MCF 10A (cell line): Measurements from ENCODE around the gene MVB12B. TPM values are rescaled to one million over a fixed set of nuclear protein-coding genes. Genes with fewer than 3 reads are reported as not detected.

Experiments
- BruUV-seq: library from RNA; stranded (reverse); fragments of 400-500 nt; replicated peaks from 2 replicates; lab custom pipeline; 2021; lab: Mats Ljungman, UMichigan
- CTCF ChIA-PET: fragments of 300-600 bp; sonication (Branson Sonifier 250); formaldehyde crosslinking; extraction: SDS; loops from one replicate; lab custom pipeline; 2021; ENCODE audit warnings: antibody characterized with exemption, inconsistent platforms; lab: Yijun Ruan, JAX
- POLR2A ChIA-PET: fragments of 300-600, 350-650 bp; sonication (Branson Sonifier 250); formaldehyde crosslinking; extraction: SDS; loops from one replicate; lab custom pipeline; 2020; ENCODE audit warnings: antibody characterized with exemption, inconsistent platforms; lab: Yijun Ruan, JAX
- DNase-seq: peaks from one replicate; pipeline ENCODE4 v3.0.0-alpha.2; 2018; ENCODE audit not compliant: unreplicated experiment
- H3K27ac Mint-ChIP-seq: one replicate; pipeline ENCODE4 v1.8.0; 2022; ENCODE audit warnings: mild to moderate bottlenecking, low read depth, mixed read lengths; ENCODE audit not compliant: unreplicated experiment
- H3K27me3 Mint-ChIP-seq: one replicate; pipeline ENCODE4 v1.8.0; 2022; ENCODE audit warnings: mixed read lengths; ENCODE audit not compliant: insufficient read depth, unreplicated experiment
- H3K36me3 Mint-ChIP-seq: one replicate; pipeline ENCODE4 v1.8.0; 2022; ENCODE audit warnings: mild to moderate bottlenecking, moderate library complexity, mixed read lengths; ENCODE audit not compliant: insufficient read depth, unreplicated experiment
- H3K4me1 Mint-ChIP-seq: one replicate; pipeline ENCODE4 v1.8.0; 2022; ENCODE audit warnings: mixed read lengths; ENCODE audit not compliant: insufficient read depth, unreplicated experiment
- H3K4me3 Mint-ChIP-seq: one replicate; pipeline ENCODE4 v1.8.0; 2022; ENCODE audit warnings: mild to moderate bottlenecking, moderate library complexity, mixed read lengths; ENCODE audit not compliant: unreplicated experiment
- H3K9me3 Mint-ChIP-seq: one replicate; pipeline ENCODE4 v1.8.0; 2022; ENCODE audit warnings: mixed read lengths; ENCODE audit not compliant: unreplicated experiment
- CTCF ChIP-seq: fragments of 200-600 bp; IDR thresholded peaks from one replicate; pipeline ENCODE4 v1.8.0; 2022; ENCODE audit warnings: antibody characterized with exemption, mild to moderate bottlenecking; ENCODE audit not compliant: unreplicated experiment
- intact Hi-C: fragments of 100-400 bp; cut with micrococcal nuclease; formaldehyde crosslinking; loops from 2 replicates; pipeline ENCODE4 v1.14.1; 2022
- total RNA-seq: library from RNA; stranded (reverse); gene quantifications from 2 replicates; pipeline ENCODE4 v1.2.3, GENCODE V29; 2022

The MVB12B gene
- total RNA-seq, 1 experiment from 2014 or later: 5.5 TPM

DNA sequence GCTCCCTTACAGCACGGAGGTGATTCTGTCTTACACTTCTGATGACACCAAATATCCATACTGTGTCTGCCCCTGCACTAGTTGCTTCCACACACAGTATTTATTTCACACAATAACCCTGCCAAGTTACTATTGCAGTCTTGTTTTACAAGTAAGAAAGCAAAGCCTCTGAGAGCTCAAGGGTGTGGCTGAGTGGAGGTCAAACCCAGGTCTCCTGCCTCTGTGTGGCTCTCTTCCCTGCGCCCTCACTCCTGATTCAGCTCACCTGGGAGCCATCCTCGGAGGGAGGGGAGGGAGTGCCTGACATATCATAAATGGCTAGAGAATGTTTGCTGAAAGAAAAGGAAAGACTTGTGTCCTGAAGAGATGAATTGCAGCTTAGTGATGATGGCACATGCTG, 41.0 kb downstream of the MVB12B start:
- no peaks in the 10 kb centered on the region for H3K27me3 Mint-ChIP-seq
- intact Hi-C loops: no loop called here
- H3K36me3 Mint-ChIP-seq: no peaks in the 10 kb centered on the region
- peaks cover 11% of the 10 kb centered on the region for H3K9me3 Mint-ChIP-seq
- peak overlapping the region; percentile 17 for H3K27ac Mint-ChIP-seq
- CTCF ChIA-PET: interaction anchor here (0.6 to 0.7 kb wide), 2 partner anchors 10 to 17 kb away, joined by 3 read pairs; no protein-coding TSS in a partner anchor
- no peak overlapping the region for H3K4me3 Mint-ChIP-seq
- peaks cover 15% of the 10 kb centered on the region for H3K4me1 Mint-ChIP-seq
- POLR2A ChIA-PET: no interaction called here
- TF ChIP-seq CTCF: no peak
- no peak for DNase-seq
- BruUV-seq: no TSS peak

- CTCF ChIA-PET: interaction anchor here (0.6 to 1.5 kb wide), 2 partner anchors 18 to 131 kb away, joined by 3 to 4 read pairs; no protein-coding TSS in a partner anchor
- no peak for DNase-seq
- BruUV-seq: no TSS peak
Observed at GRCh38 chr9:126368020-126368419, 41.4 kb downstream of the MVB12B start.

GRCh38 chr9:126371007-126371870, 44.6 kb downstream of the MVB12B start:
- H3K9me3 Mint-ChIP-seq: no peaks in the 10 kb centered on the region
- no peak for TF ChIP-seq CTCF
- no peak for DNase-seq
- intact Hi-C loops: no loop called here
- POLR2A ChIA-PET: no interaction called here
- H3K36me3 Mint-ChIP-seq: no peaks in the 10 kb centered on the region
- peaks cover 29% of the 10 kb centered on the region for H3K4me1 Mint-ChIP-seq
- CTCF ChIA-PET: no interaction called here
- no peaks in the 10 kb centered on the region for H3K27me3 Mint-ChIP-seq
- no peak overlapping the region for H3K27ac Mint-ChIP-seq
- BruUV-seq: no TSS peak
- no peak overlapping the region for H3K4me3 Mint-ChIP-seq

More at GRCh38 chr9:126368020-126368419, 41.4 kb downstream of the MVB12B start:
- POLR2A ChIA-PET: interaction anchor here (0.7 kb wide), 1 partner anchor 923 kb away, joined by 4 read pairs; no protein-coding TSS in a partner anchor
- Mint-ChIP-seq H3K4me3 (no peak overlapping the region), H3K9me3 (peaks cover 10% of the 10 kb centered on the region), H3K27ac (no peak overlapping the region), H3K4me1 (peaks cover 19% of the 10 kb centered on the region), H3K27me3 (no peaks in the 10 kb centered on the region), H3K36me3 (no peaks in the 10 kb centered on the region)
- intact Hi-C loops: no loop called here
- TF ChIP-seq CTCF: no peak

GRCh38 chr9:126372716-126373115, 46.1 kb downstream of the MVB12B start:
- intact Hi-C loops: no loop called here
- ChIA-PET POLR2A (no interaction called here), CTCF (no interaction called here)
- no TSS peak for BruUV-seq
- Mint-ChIP-seq H3K9me3 (no peaks in the 10 kb centered on the region), H3K27ac (no peak overlapping the region), H3K36me3 (no peaks in the 10 kb centered on the region), H3K4me1 (peaks cover 17% of the 10 kb centered on the region), H3K27me3 (no peaks in the 10 kb centered on the region), H3K4me3 (no peak overlapping the region)
- TF ChIP-seq CTCF: no peak
- no peak for DNase-seq
